Mammary epithelial cell (primary cell): ENCODE data around the gene TIE1.

ENCODE experiments used
- CTCF ChIP-seq, 2 donors: IDR thresholded peaks in 1 of 2; conservative IDR thresholded peaks in 1 of 2; 2 replicates each; pipeline ENCODE4 v1.5.1; 2011 to 2012; ENCODE audit warnings: inconsistent platforms in 2 of 2, low read length in 2 of 2, mild to moderate bottlenecking in 2 of 2, control low read depth in 1 of 2, low read depth in 1 of 2; ENCODE audit not compliant: insufficient read depth in 1 of 2; ENCODE audit errors: extremely low read depth in 1 of 2
- EZH2 ChIP-seq: IDR thresholded peaks from 2 replicates; pipeline ENCODE4 v1.6.1; 2012; ENCODE audit warnings: low read length, inconsistent platforms, borderline replicate concordance

GRCh38 chr1:43363935-43364525, 63.2 kb downstream of the TIE1 start:
- no peak for TF ChIP-seq CTCF (conservative IDR thresholded peaks at IDR 0.05 in 1 of 2, IDR thresholded peaks at IDR 0.05 in 1 of 2; ENCODE audit: extremely low read depth in 1 of 2, insufficient read depth in 1 of 2, low read depth in 1 of 2, low read length in 2 of 2)
- TF ChIP-seq EZH2, result no peak
